KBM-7 (cell line): ENCODE measurements around the gene OXNAD1.
A peak's percentile ranks its signal among the peaks of the same experiment; 100 is the strongest.

Source experiments
- DNase-seq: peaks from one replicate; pipeline ENCODE4 v3.0.0-alpha.2; 2015
- in situ Hi-C: fragments of 300-500 bp; cut with MboI; formaldehyde crosslinking; loops from 2 replicates; pipeline ENCODE4 v1.14.3; 2020; ENCODE audit warnings: low sequenced_read_pairs, low pct_unique_long_range_greater_than_20kb, mixed read lengths

The OXNAD1 gene

DNA sequence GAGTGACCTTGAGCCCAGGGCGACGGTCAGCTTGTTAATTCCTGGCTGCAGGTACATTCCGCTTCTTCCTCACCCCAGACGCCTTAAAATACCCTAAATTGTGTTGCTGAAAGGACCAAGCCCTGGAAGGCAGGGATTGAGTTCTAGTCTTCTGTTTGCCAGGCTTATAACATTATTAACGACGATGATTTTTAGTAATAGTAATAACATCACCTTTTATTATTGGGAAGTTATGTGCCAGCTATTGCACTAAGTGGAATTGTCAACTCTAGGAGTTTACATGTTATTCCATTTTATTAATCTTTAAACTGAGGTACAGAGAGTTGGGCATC is 409 bp downstream of the OXNAD1 start:
- no peak for DNase-seq
- in situ Hi-C loops = no loop called here

DNA sequence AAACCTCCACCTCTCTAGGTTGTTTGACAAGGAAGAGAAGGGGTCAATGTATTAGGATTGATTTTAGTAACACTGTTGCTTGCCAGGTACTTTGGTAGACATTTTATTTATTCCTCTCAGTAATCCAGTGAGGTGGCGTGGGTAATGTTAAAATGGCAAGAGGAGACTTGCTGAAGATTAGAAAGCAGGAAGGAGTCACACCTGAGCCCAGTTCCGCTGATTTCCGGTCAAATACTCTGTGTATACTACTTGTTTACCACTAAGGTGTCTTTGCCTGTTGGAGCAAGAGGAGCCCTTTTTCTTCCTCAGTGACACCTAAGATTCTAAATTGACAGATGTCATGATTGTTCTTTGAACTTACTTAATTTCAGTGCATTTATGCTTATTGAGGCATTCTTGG is 1.7 kb downstream of the OXNAD1 start:
- no peak for DNase-seq
- in situ Hi-C loops = no loop called here

DNA sequence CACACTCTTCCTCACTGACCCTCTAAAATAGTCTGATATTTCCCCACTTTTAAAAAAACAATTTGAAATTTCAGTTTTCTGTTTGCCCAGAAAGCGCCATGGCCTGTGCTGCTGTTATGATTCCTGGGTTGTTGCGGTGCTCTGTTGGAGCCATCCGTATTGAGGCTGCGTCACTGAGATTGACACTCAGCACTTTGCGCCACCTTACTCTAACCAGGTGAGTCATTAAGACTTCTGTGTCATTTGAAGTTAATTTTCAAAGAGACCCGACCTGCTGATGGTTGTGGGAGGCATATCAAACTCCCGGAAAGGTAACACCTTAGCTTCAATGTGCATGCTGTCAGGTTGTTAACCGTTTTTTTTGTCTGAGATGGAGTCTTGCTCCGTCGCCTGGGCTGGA is 5.8 kb downstream of the OXNAD1 start:
- no peak for DNase-seq
- in situ Hi-C loops = no loop called here

DNA sequence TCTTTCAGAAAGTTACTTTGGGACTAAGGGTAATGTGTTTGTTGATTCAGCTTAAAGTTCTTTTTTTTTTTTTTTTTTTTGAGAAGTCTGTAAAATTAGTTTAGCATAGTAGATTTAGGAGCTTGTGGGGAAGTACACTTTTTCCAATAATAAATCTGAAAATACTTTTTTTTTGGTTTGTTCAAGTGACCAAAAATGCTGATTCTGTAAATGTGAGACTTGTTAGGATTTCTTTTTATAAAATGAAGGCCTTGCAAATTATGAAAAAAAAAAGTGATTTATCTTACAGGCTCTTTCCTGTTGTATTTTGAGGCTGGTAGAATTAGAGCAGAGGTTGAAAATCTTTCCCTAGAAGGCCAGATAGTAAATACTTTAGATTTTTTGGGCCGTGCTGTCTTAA is 7.6 kb downstream of the OXNAD1 start:
- DNase-seq = no peak
- in situ Hi-C loops = no loop called here

DNA sequence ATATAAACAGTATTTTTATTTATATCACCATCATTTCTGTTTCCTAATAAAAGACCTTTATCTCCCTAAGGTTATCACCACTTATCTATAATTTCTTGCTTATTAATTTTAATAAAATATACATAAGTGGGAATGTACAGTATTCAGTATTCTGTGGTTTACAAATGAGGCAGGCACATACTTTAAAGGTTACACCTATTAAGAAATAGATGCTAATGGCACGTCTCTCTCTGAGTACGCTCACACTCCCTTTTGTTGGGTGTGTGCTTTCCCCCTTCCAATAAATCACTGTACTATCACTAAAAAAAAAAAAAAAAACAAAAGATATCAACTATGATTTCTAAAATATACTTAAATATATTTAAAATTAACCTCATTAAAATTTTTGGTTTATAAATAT is 8.9 kb downstream of the OXNAD1 start:
- DNase-seq = no peak
- in situ Hi-C loops = no loop called here

DNA sequence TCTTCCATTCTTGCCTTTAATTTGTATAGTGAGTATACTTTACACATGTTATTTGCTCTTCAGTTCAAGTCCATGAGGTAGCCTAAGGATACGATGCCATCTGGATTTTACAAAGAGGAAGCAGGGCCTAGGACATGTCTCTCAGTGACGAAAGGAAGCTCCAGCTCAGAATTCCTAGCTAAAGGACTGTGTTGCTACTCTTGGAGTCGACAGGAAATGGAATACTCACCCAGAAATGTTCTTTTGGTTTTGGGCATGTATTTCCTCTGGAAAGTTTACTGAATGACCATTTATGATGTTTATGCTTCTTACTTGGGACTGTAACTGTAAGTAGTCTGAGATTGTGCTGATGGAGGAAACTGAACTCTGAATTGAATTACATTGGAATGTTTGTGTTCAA is 12.5 kb downstream of the OXNAD1 start:
- in situ Hi-C loops = loop anchor here (25.0 kb wide), 1 partner anchor 260 kb away; no protein-coding TSS in a partner anchor
- DNase-seq = no peak

DNA sequence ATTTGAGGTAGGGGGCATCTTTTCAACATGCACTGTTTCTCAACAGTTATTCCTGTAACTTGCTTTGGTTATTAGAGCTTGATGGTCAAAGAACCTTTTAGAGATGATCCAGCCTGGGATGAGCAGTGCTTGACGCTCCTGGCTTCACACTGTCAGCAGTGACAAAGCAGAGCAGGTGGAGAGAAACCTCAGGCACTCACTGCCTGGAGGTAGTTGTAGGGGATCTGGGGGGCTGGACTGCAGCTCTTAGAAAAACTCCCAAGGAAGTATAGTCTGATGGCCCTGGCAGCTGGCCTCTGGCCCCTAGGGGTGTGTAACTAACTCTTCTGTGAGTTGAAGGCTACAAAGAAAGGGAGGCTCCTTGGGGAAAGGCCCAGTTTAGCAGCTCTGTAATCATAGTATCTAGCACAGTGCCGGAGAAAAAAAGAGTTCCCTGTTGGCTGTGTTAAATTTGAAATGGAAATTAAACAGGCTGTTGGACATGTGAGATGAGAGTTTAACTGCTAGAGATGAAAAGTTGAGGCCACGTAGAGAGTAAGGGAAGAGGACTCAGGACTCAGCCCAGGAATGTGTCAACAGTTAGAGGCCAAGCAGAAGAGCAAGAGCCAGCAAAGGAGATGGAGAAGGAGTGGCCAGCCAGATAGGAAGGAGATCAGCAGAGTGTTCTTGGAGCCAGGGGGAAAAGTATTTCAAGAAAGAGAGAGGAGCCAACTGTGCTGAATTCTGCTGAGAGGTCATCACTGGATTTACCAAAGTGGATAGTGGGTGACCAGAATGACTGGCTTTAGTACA is 14.2 kb downstream of the OXNAD1 start:
- in situ Hi-C loops = loop anchor here (25.0 kb wide), 1 partner anchor 258 kb away; no protein-coding TSS in a partner anchor
- no peak for DNase-seq

DNA sequence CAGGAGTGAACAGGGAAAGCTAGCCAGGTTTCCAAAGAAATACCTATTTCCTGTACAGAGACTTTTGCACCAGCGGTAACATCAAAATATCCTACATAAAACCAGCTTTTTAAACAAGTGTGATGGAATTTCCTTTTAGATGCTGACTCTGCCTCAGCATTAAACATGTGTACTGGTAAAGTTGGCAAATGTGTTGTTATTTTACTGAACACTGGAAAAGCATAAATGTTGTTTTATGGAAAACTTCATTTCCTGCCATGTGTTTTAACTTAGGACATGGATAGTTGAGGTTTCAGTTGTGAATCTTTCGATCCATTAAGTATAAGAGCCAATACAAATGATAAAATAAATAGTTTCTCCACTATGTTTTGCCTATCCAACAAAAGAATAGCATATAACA is 15.7 kb downstream of the OXNAD1 start:
- in situ Hi-C loops = loop anchor here (25.0 kb wide), 1 partner anchor 257 kb away; no protein-coding TSS in a partner anchor
- DNase-seq = no peak

DNA sequence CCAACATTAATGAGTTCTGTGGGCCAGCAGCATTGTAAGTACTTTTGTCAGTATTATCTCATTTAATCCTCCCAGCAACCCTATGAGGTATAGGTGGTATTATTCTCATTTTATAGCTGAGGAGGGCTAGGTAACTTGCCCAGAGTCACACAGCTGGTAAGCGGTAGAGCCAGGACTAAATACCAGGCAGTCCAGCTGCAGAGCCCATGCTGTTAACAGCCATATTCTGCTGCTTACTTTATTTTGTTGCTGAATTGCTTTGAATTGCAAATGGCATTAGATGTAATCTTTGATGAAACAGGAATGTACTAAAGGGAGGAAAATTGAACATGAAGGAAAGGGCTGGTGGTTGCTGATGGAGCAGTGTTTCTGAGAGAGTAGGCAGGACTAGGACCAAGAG is 19.6 kb downstream of the OXNAD1 start:
- in situ Hi-C loops = loop anchor here (25.0 kb wide), 1 partner anchor 253 kb away; no protein-coding TSS in a partner anchor
- no peak for DNase-seq

DNA sequence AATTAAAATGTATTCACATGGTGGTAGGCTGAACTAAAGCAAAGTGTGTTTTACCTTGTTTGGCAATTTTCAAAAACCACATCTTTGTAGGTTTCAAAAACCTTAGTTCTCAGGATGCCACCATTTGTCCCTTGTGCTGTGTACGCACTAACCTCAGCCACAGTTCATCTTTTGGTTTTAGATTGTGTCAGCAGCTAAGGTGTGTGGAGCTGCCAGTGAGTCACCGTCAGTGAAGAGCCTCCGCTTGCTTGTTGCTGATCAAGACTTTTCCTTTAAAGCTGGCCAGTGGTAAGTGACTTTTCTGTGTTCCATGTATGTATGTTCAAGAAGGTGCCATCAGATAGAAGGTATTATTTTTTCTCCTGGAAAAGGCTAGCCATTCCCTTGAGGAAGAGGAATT is 21.1 kb downstream of the OXNAD1 start:
- in situ Hi-C loops = loop anchor here (25.0 kb wide), 1 partner anchor 251 kb away; no protein-coding TSS in a partner anchor
- DNase-seq = no peak

DNA sequence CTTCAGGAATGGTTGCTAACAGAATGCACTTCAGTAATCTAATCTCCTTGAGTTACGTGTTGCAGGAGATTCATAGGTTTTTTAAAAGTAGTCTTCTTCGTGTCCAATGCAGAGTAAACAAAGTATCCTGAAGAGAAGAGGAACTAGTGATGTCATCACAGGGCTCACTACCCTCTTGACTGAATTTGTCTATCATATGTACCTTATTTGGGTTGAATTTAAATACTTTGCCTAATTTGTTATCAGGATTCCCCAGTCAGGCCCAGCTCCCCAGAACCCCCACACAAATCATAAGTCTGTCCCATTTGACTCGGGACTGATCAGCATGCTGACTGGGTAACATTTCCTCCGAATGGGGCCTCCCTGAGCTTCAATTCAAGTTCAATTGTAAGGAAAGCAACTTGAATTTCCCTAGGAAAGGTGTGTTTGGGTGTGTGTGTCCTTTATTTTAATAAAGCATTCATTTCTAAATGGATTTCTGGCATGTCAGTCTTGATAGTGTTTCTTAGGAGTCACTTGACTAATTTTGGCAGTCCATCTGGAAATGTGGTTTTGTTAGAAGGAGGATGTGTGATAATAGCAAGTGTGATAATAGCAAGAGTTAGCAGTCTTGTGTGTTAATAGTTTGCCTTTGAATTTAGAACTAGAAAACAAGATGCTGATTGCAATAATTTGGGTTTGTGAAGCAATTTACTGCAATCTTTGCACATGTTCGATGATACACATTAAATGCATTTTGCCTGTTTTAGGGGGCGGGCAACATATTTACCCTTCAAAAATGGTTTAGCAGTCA is 21.9 kb downstream of the OXNAD1 start:
- in situ Hi-C loops = loop anchor here (25.0 kb wide), 1 partner anchor 250 kb away; no protein-coding TSS in a partner anchor
- no peak for DNase-seq

DNA sequence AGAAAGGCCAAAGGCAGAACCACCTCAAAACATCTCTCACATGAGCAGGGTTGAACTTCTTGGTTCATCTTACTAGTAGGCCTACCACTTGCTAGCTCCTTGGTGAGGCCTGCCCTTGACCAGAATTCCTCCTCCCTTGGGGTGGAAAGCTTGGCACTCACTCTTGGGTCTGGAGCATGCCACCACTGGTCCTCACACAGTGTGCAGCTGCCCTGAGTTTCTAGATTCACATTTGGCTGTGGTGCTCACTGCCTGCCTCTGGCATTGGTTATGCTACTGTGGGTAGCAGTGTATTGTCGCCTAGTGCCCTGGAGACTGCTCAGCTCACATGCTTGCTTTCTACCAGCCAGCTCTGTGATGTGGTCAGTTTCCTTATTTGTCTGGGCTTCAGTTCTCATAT is 23.7 kb downstream of the OXNAD1 start:
- DNase-seq = no peak
- in situ Hi-C loops = loop anchor here (25.0 kb wide), 1 partner anchor 249 kb away; no protein-coding TSS in a partner anchor

DNA sequence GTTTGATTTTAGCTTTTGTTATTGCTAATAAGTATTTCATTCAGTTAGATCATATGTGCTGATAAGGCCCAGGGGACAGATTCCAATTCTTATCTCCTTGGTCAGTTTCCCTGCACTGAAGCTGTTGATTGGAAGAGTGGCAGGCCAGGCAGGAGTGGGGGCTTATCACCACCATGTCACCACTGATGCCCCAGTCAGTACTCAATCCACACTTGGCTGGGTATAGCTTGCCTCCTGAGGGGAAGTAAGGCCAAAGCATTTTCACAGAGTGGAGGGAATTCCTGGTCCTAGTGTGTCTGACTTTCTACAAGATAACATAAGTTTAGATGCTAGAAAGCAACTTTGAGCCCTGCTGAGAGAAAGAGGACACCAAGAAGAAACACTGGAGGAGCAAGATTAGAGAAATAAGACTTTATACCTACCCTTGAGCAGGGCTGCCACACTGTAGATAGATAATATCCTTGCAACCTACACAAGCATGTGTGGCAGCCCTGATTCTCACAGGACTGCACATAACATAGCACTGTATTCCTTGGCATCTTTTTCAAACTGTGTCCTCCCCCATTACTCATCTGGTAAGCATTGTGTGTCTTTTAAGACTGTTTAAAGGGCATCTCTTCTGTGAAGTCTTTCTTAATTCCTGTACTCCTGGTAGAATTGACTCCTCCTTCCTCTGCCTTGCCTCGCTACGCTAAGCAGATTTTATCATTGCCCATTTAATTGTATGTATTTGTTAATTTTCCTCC is 24.3 kb downstream of the OXNAD1 start:
- in situ Hi-C loops = loop anchor here (25.0 kb wide), 1 partner anchor 248 kb away; no protein-coding TSS in a partner anchor

DNA sequence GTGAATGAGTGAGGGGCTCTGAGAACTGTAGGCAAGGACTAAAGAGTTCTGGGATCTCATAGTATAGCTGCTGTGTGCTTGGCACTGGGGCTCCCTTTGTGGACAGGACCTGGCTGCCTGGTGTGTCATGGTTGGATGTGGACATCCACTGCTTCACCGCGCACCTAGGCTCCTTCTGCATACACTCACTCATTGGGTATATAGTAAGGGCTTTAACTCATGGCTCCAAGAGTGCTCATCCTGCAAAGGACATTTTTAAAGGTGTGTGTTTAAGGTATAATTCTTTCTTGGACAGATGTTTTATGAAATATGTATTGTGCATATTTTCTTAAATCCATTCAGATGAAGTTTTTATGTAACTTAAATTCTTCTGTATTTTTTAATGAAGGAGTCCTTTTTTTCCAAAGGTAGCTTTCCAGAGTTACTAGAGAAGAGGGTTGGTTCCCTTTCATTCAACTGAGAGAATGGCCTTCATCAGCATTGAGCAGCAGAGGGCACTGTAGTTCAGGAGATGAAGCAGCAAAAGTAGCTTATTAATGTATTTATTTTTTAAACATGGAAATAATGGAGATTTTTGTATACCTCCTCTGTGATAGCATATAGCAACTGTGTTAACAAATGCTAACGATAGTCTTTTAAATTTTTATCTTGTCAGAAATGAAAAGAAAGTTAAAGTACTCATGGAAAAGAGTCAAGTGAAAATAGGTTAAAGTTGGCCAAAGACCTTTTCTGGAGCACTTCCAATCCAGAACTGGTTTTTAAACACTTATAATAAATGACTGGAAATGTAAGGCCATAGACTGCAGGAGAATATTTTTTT is 25.2 kb downstream of the OXNAD1 start:
- in situ Hi-C loops = loop anchor here (25.0 kb wide), 1 partner anchor 247 kb away; no protein-coding TSS in a partner anchor
- DNase-seq = peak; percentile 67

More for the DNA sequence above, 24.3 kb downstream of the OXNAD1 start:
- DNase-seq = no peak

DNA sequence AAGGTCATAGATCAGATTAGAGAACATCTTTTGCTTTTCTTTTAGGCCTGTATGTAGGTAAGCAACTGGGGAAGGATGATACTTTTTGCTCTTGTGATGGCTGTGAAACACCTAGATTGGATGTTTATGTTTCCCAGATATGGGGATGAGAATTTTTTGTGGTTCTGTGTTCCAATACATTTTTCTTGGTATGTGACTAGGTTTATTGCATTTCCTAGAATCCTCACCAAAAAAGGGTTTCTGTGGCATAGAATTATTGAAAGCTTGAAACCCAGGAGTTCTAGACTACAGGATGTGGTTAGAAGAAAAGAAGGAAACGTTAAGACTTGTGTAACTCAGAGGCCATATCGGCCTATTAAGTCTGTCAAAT is 25.8 kb downstream of the OXNAD1 start:
- DNase-seq = peak; percentile 78
- in situ Hi-C loops = loop anchor here (25.0 kb wide), 1 partner anchor 246 kb away; no protein-coding TSS in a partner anchor

DNA sequence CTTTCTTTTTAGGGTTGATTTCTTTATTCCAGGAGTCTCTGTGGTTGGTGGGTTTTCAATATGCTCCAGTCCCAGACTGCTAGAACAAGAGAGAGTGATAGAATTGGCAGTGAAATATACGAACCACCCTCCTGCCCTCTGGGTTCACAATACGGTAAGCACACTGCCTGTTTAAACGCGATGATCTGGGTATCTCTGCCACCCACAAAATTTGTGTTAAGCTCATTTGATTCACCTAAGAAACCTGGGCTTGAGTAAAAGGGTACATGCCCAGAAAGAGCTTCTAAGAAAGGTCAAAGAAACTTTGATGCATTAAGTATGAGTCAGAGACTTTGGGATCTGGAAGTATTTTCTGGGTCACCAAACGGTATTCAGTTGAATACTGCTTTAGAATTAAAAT is 29.8 kb downstream of the OXNAD1 start:
- in situ Hi-C loops = loop anchor here (25.0 kb wide), 1 partner anchor 242 kb away; no protein-coding TSS in a partner anchor
- no peak for DNase-seq

DNA sequence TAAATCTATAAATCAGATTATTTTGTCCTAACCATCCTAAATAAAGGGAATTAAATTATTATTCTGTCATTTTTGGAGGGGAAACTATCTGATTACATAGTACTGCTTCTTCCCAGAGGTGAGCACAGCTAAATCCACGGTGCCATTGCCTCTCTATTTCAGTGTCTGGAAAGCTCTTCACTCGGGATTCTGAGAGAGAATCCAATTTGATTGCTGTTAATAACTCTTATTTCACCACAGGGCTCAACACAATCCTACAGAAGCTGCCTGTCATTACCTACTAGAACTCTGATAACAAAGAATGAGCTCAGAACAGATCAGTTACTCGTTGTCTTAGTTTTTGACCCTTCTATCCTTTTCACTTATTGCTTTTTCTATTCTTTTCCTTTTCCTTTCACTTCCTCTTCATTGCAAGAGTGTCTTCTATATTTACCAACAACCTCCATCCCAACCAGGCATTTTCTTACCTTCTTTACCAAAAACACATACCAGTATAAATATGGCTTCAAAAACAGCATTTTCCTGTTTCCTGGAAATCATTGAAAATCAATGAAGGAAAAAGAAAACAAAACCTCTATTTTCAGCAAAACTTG is 30.4 kb downstream of the OXNAD1 start:
- in situ Hi-C loops = loop anchor here (25.0 kb wide), 1 partner anchor 242 kb away; no protein-coding TSS in a partner anchor
- no peak for DNase-seq
